HG02798 (cell line): ENCODE results near the gene VPS18.
"Not testable (repeated sequence)": the region's sequence is repeated elsewhere in the genome, so short reads cannot be mapped to it uniquely, and the experiment has no call there.

Experiments
- ATAC-seq: cut with Tn5 transposase; IDR thresholded peaks from one replicate; pipeline ENCODE4 v1.9.1; 2021; ENCODE audit warnings: mild to moderate bottlenecking; ENCODE audit not compliant: unreplicated experiment, poor library complexity

Gene VPS18, protein sequence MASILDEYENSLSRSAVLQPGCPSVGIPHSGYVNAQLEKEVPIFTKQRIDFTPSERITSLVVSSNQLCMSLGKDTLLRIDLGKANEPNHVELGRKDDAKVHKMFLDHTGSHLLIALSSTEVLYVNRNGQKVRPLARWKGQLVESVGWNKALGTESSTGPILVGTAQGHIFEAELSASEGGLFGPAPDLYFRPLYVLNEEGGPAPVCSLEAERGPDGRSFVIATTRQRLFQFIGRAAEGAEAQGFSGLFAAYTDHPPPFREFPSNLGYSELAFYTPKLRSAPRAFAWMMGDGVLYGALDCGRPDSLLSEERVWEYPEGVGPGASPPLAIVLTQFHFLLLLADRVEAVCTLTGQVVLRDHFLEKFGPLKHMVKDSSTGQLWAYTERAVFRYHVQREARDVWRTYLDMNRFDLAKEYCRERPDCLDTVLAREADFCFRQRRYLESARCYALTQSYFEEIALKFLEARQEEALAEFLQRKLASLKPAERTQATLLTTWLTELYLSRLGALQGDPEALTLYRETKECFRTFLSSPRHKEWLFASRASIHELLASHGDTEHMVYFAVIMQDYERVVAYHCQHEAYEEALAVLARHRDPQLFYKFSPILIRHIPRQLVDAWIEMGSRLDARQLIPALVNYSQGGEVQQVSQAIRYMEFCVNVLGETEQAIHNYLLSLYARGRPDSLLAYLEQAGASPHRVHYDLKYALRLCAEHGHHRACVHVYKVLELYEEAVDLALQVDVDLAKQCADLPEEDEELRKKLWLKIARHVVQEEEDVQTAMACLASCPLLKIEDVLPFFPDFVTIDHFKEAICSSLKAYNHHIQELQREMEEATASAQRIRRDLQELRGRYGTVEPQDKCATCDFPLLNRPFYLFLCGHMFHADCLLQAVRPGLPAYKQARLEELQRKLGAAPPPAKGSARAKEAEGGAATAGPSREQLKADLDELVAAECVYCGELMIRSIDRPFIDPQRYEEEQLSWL

GRCh38 chr15:40893733-40894680 lies at the start of gene VPS18:
TSS of gene VPS18 (plus strand) at chr15:40894450. CDS start at chr15:40894769, 319 bp downstream.
- ATAC-seq: peak; percentile 93

DNA sequence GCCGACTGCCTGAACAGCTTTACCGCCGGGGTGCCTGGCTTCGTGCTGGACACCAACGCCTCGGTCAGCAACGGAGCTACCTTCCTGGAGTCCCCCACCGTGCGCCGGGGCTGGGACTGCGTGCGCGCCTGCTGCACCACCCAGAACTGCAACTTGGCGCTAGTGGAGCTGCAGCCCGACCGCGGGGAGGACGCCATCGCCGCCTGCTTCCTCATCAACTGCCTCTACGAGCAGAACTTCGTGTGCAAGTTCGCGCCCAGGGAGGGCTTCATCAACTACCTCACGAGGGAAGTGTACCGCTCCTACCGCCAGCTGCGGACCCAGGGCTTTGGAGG lies 49.6 kb upstream of the VPS18 start:
- no peak for ATAC-seq

GRCh38 chr15:40845036-40845435 lies 49.2 kb upstream of the VPS18 start:
- ATAC-seq: no peak

- ATAC-seq: no peak
Measured at GRCh38 chr15:40845511-40846284, 48.6 kb upstream of the VPS18 start.

- ATAC-seq: peak; percentile 16
Measured at GRCh38 chr15:40846841-40847222, 47.4 kb upstream of the VPS18 start.

DNA sequence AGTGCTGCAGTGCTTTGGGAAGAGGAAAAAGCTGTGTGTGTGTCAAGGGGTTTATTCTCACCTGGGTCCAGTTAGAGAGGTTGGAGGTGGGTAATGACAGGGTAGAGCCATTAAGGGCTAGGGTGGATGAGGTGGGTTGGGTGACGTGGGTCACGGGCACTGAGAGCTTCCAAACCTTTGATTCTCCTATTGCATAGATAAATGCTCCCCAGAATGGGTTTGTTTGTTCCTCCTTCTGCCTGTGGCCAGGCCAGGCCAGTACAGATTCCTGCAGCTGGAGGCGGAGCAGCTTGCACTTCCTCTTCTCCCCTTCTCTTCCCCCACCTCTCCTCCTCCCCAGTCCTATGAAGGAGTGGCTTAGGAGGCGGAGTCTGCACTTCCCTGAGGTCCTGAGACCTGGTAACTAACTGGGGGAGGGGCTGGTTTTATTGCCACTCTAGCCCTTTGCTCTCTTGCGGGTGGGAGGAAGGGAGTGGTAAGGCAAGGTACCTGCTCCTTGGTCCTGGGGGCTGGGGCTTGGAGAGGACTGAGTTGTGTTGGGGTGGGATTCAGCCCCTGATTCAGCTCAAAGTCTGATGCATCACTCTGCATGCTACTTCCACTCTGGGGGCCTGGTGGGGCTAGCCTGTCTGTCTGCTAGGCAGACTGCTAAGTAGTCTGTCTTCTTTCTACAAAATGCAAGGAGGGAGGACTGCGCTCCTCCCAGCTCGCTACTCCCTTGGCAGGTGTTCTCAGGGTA lies 46.9 kb upstream of the VPS18 start:
- ATAC-seq: peak; percentile 65

DNA sequence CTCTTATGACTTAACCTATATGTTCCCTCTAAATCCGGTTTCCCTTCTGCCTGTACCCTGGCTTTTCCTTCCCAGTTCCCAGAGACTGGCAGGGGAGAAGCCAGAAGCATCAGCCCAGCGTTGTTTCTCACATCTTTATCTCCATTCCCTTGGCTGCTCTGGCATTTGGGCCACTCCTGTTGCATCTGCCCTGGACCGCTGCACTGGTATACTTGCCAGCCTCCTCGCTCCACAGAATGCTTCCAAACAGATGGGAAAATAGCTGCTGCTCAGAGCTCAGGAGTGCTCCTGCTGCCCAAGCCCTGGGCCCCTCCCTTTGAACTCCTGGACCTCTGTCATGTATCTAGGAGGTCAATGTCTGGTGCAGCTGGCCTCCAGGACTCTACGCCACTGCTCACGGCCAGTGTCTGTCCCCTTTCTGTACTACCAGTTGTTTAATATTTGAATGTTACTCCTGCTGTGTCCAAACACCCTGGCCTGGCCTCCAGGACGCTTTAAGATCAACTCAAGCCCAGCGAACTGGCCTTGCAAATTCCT lies 43.6 kb upstream of the VPS18 start:
- ATAC-seq: no peak

GRCh38 chr15:40852529-40852928 lies 41.7 kb upstream of the VPS18 start:
- ATAC-seq: no peak

DNA sequence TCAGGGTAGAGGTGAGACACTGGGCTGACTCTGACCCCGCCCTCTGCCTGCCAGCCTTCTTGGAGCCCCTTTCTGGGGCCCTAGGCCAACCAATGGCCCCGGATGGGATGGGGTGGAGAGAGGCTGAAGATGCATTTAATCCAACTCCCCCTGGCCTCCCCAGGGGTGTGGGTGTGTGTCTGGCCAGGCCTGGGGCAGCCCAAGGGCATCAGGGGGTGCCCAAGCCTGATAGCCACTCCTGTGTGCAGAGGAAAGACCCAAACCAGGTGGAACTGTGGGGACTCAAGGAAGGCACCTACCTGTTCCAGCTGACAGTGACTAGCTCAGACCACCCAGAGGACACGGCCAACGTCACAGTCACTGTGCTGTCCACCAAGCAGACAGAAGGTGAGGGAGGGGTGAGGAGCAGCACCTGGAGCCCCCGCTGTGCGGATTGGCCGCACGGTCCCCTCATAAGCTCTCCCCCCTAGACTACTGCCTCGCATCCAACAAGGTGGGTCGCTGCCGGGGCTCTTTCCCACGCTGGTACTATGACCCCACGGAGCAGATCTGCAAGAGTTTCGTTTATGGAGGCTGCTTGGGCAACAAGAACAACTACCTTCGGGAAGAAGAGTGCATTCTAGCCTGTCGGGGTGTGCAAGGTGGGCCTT lies 40.9 kb upstream of the VPS18 start:
- ATAC-seq: no peak

- no peak for ATAC-seq
Measured at GRCh38 chr15:40854161-40854560, 40.1 kb upstream of the VPS18 start.

- ATAC-seq: no peak
Measured at GRCh38 chr15:40855706-40856234, 38.5 kb upstream of the VPS18 start.

GRCh38 chr15:40856746-40857145 lies 37.5 kb upstream of the VPS18 start:
- ATAC-seq: no peak

- ATAC-seq: peak; percentile 75
Measured at GRCh38 chr15:40857601-40858341, 36.5 kb upstream of the VPS18 start.

DNA sequence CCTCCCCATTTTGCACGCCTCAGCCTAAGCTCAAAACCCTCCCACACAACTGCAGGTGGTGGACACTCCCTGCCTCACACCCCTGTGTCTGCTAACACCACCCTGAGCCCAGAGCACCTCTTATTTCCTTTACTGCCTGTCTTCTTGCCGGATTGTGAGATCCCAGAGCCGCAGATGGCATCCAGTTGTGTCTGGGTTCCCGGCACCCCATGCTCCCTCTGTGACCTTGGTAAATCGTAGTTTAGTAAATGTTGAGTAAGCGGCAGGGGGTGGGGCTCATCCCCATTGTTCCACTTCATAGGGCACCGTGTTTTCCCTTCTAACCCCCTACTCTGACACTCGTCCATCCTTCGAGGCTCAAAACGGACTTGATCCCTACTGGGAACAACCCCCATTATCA lies 35.5 kb upstream of the VPS18 start:
- no peak for ATAC-seq

- peak; percentile 63 for ATAC-seq
Measured at GRCh38 chr15:40859206-40859851, 34.9 kb upstream of the VPS18 start.

GRCh38 chr15:40861147-40861546 lies 33.1 kb upstream of the VPS18 start:
- not testable (repeated sequence) for ATAC-seq
